Ovary (tissue), 3 donors: ENCODE measurements around the gene MYBPH.

Experiments
- CTCF ChIP-seq, 3 donors: fragments of 450-650 bp in 2 of 3; fragments of 200-600 bp in 1 of 3; IDR thresholded peaks; one replicate each; pipeline versions ENCODE4 v1.5.1 to v1.8.0; 2016 to 2022; ENCODE audit warnings: antibody characterized with exemption in 3 of 3, mild to moderate bottlenecking in 1 of 3
- POLR2A ChIP-seq: fragments of 450-650 bp; IDR thresholded peaks from one replicate; pipeline ENCODE4 v1.6.1; 2017; ENCODE audit warnings: antibody characterized with exemption, mild to moderate bottlenecking, moderate library complexity
- donor health status: DM: no; HTN: no; CAD: no.

- no peak for TF ChIP-seq POLR2A
- no peak for TF ChIP-seq CTCF (IDR thresholded peaks at IDR 0.05)
Observed at GRCh38 chr1:203188686-203189232, 13.1 kb upstream of the MYBPH start.
